Cardiac muscle cell (in vitro differentiated cells and primary cell): ENCODE data around the gene NPAS3. TPM values are rescaled to one million over a fixed set of nuclear protein-coding genes. Genes with fewer than 3 reads are reported as not detected.

Experiments
- DNase-seq, 2 donors: peaks; one replicate each; pipeline versions ENCODE4 v3.0.0 to v3.0.0-alpha.2; 2010 to 2017; ENCODE audit warnings: low read depth in 1 of 2, low spot score in 1 of 2
- H3K27ac ChIP-seq: fragments of 200-600 bp; sonication (generic); 2 replicates; pipeline ENCODE4 v1.5.1; 2016
- H3K27me3 ChIP-seq: fragments of 200-600 bp; sonication (generic); 2 replicates; pipeline ENCODE4 v1.6.0; 2016; ENCODE audit warnings: control low read depth
- H3K36me3 ChIP-seq: fragments of 200-600 bp; sonication (generic); 2 replicates; pipeline ENCODE4 v1.5.1; 2016; ENCODE audit warnings: control low read depth
- H3K4me1 ChIP-seq: fragments of 200-600 bp; sonication (generic); 2 replicates; pipeline ENCODE4 v1.8.1; 2017; ENCODE audit warnings: low read depth, mild to moderate bottlenecking, mixed run types
- H3K4me3 ChIP-seq: fragments of 200-600 bp; sonication (generic); 2 replicates; pipeline ENCODE4 v1.5.1; 2016; ENCODE audit warnings: mild to moderate bottlenecking
- H3K9me3 ChIP-seq: fragments of 200-600 bp; sonication (generic); 2 replicates; pipeline ENCODE4 v1.5.1; 2017; ENCODE audit warnings: low read depth, mild to moderate bottlenecking, control low read depth
- polyA plus RNA-seq: library from polyadenylated mRNA; unstranded; fragments of >200 nt; fragmentation: Nextera tagmentation; extraction: Ambion mirVana; gene quantifications from 2 replicates; pipeline ENCODE4 v1.2.1, GENCODE V29; 2016
- total RNA-seq: library from RNA; depleted of rRNA; stranded (reverse); fragments of >200 nt; gene quantifications from 2 replicates; pipeline ENCODE4 v1.2.3, GENCODE V29; 2016
- TF ChIP-seq, protein P1 (sequence below): IDR thresholded peaks from 2 replicates; pipeline ENCODE4 v1.5.1; 2012; ENCODE audit warnings: low read depth, mild to moderate bottlenecking, low read length

Gene NPAS3
- total and polyA plus RNA-seq, 2 experiments from 2014 or later, result 0.18 TPM

- no peaks in the 10 kb centered on the region for H3K36me3 ChIP-seq
- H3K27ac ChIP-seq, result no peak overlapping the region
- TF ChIP-seq, protein P1, sequence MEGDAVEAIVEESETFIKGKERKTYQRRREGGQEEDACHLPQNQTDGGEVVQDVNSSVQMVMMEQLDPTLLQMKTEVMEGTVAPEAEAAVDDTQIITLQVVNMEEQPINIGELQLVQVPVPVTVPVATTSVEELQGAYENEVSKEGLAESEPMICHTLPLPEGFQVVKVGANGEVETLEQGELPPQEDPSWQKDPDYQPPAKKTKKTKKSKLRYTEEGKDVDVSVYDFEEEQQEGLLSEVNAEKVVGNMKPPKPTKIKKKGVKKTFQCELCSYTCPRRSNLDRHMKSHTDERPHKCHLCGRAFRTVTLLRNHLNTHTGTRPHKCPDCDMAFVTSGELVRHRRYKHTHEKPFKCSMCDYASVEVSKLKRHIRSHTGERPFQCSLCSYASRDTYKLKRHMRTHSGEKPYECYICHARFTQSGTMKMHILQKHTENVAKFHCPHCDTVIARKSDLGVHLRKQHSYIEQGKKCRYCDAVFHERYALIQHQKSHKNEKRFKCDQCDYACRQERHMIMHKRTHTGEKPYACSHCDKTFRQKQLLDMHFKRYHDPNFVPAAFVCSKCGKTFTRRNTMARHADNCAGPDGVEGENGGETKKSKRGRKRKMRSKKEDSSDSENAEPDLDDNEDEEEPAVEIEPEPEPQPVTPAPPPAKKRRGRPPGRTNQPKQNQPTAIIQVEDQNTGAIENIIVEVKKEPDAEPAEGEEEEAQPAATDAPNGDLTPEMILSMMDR, result no peak
- no peaks in the 10 kb centered on the region for H3K9me3 ChIP-seq
- no peak overlapping the region for H3K4me3 ChIP-seq
- H3K4me1 ChIP-seq, result no peaks in the 10 kb centered on the region
- H3K27me3 ChIP-seq, result no peaks in the 10 kb centered on the region
- DNase-seq, result no peak
Observed at GRCh38 chr14:33551963-33552362, 613.3 kb downstream of the NPAS3 start.

GRCh38 chr14:33553706-33554278, 615.1 kb downstream of the NPAS3 start:
- no peak for DNase-seq
- no peaks in the 10 kb centered on the region for H3K36me3 ChIP-seq
- no peaks in the 10 kb centered on the region for H3K4me1 ChIP-seq
- no peaks in the 10 kb centered on the region for H3K9me3 ChIP-seq
- no peak overlapping the region for H3K4me3 ChIP-seq
- TF ChIP-seq, protein P1, result no peak
- no peak overlapping the region for H3K27ac ChIP-seq
- H3K27me3 ChIP-seq, result no peaks in the 10 kb centered on the region

DNA sequence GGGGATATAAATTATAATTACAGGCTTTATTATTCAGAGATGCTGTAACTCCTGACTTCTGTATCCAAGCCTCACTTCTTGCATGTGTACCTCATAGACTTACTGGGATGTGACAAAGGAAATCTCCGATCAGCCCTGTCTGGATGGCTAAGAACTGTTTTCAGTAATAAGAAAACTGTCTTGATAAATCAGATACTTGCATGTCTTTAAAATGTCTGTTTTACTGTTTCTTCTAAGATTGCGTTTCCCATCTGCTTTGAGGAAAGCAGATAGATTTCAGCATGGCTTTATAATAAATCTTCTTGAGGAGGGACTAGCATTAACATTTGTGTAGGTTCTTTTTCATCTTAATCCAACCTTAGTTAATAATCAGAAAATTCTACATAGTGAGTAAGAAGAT, 616.3 kb downstream of the NPAS3 start:
- no peaks in the 10 kb centered on the region for H3K9me3 ChIP-seq
- no peak for DNase-seq
- H3K36me3 ChIP-seq, result no peaks in the 10 kb centered on the region
- no peaks in the 10 kb centered on the region for H3K4me1 ChIP-seq
- no peak overlapping the region for H3K4me3 ChIP-seq
- TF ChIP-seq, protein P1, result no peak
- H3K27ac ChIP-seq, result no peak overlapping the region
- H3K27me3 ChIP-seq, result no peaks in the 10 kb centered on the region

DNA sequence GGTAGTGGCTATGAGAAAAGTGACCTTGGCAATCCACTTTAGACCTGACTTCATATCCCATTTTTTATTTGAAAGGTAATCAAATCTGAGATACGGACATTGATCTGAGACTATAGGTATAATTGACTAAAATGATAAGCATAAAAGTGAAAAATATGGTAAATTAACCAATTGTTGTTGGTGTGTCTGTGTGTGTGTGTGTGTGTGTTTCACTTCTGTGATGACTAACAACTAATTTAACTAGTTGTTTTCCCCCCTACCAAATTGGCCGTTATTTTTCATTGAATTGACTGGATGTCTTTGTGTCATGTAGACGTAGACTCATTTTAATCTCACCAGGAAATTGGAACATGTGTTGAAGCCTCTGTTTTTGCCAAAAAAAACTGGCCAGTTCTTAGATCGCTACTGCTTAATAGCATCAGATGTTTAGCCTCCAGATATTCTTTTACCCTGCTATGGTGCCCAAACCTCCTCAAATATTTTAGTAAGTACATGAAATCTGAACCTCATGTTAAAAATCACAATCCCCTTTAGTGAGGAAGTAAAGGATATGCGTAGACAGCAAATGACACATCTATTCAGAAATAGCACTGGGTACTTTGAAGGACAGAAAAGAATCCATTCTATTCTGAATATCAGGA, 617.2 kb downstream of the NPAS3 start:
- Histone ChIP-seq H3K27me3 (no peaks in the 10 kb centered on the region), H3K4me1 (no peaks in the 10 kb centered on the region), H3K27ac (no peak overlapping the region), H3K36me3 (no peaks in the 10 kb centered on the region), H3K4me3 (no peak overlapping the region), H3K9me3 (no peaks in the 10 kb centered on the region)
- TF ChIP-seq, protein P1, result no peak
- DNase-seq, result peak in 1 of 2 donors; percentile 38

DNA sequence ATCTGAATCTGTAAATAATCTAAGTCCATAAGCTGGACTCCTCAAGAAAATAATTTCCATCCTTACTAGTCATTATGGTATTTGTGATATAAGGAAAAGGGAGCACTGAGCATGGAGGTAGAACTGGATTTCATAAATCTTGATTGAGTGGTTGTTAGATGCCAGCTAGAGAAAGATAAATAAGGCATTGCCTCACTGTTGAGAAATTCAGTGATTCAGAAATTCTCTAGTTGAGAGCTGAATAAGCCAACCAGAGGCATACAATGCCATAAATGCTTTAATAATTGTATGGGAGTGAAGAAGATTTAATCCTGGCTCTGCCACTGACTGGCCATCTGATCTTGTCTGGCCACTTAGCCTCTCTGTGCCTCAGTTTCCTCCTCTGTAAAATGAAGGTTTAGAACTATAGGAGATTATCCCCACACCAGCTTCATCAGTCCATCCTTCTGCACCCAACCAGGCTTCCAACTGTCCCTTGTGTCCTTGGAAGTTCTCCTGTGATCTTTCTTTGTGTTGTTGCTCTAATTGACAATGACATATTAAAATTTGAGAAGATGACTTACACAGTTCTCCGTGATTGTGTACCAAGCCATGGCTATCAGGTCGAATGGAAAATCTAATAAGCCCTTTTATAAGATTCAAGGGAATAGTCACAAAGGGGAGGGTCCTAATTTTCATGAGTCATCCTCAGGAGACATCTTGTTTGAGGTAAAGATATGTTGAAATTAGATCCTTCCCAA, 617.9 kb downstream of the NPAS3 start:
- H3K9me3 ChIP-seq, result no peaks in the 10 kb centered on the region
- H3K4me1 ChIP-seq, result no peaks in the 10 kb centered on the region
- DNase-seq, result peak in 1 of 2 donors; percentile 68
- TF ChIP-seq, protein P1, result no peak
- H3K36me3 ChIP-seq, result no peaks in the 10 kb centered on the region
- no peak overlapping the region for H3K27ac ChIP-seq
- H3K4me3 ChIP-seq, result no peak overlapping the region
- no peaks in the 10 kb centered on the region for H3K27me3 ChIP-seq
